GM15510 (cell line): ENCODE measurements around the gene BRCC3.

ENCODE experiments used
- POLR2A ChIP-seq: IDR thresholded peaks from 3 replicates; pipeline ENCODE4 v1.6.1; 2011; ENCODE audit warnings: borderline replicate concordance; ENCODE audit not compliant: insufficient read length; ENCODE audit errors: extremely low read depth

BRCC3 gene

DNA sequence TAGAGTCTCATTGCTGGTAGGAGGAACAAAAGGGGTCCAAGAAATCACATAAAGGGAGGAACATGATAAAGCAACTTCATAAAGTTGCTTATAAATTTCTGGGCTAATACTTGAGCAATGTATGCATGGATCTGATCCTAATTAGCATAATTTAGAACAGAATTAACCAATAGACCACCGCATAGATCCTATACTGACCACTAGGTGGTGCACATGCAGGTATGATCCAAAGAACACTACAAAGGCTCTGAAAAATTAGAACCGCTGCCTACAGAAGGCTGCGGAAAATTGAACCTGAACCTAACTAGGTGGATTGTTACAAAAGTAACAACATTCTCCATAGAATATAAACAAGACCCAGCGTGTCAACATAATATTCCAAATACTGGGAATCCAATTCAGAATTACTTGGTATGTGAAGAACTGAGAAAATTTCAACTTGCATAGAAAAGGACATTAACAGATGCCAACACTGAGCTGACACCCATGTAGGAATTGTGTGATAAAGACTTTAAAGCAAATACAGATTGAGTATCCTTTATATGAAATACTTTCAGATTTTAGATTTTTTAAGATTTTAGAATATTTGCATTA, 23.3 kb downstream of the BRCC3 start:
- no peak for TF ChIP-seq POLR2A

GRCh38 chrX:155105919-155106318, 34.6 kb downstream of the BRCC3 start:
- TF ChIP-seq POLR2A: no peak

GRCh38 chrX:155108427-155108826, 37.1 kb downstream of the BRCC3 start:
- TF ChIP-seq POLR2A: no peak

- no peak for TF ChIP-seq POLR2A
Observed at GRCh38 chrX:155112171-155112570, 40.9 kb downstream of the BRCC3 start.

GRCh38 chrX:155113097-155113496, 41.8 kb downstream of the BRCC3 start:
- no peak for TF ChIP-seq POLR2A

- TF ChIP-seq POLR2A: no peak
Observed at GRCh38 chrX:155115174-155115819, 44.0 kb downstream of the BRCC3 start.

- no peak for TF ChIP-seq POLR2A
Observed at GRCh38 chrX:155127465-155127864, 56.2 kb downstream of the BRCC3 start.

- TF ChIP-seq POLR2A: no peak
Observed at GRCh38 chrX:155127940-155128339, 56.6 kb downstream of the BRCC3 start.

DNA sequence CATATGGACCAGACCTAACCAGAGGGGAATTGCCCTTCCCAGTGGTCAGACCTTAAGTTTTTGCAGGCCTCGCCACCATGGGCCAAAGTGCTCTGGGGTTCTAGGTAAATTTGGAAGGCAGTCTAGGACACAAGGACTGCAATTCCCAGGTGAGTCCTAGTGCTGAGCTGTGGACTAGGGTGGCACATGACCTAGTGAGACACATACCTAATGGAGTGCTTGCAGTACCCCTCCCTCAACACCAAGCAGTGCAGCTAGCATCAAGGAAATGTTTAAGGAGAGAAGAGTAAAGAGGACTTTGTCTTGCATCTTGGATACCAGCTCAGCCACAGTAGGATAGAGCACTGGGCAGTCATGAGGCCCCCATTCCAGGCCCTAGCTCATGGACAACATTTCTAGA, 60.8 kb downstream of the BRCC3 start:
- TF ChIP-seq POLR2A: no peak

- TF ChIP-seq POLR2A: no peak
Observed at GRCh38 chrX:155134255-155134654, 62.9 kb downstream of the BRCC3 start.

DNA sequence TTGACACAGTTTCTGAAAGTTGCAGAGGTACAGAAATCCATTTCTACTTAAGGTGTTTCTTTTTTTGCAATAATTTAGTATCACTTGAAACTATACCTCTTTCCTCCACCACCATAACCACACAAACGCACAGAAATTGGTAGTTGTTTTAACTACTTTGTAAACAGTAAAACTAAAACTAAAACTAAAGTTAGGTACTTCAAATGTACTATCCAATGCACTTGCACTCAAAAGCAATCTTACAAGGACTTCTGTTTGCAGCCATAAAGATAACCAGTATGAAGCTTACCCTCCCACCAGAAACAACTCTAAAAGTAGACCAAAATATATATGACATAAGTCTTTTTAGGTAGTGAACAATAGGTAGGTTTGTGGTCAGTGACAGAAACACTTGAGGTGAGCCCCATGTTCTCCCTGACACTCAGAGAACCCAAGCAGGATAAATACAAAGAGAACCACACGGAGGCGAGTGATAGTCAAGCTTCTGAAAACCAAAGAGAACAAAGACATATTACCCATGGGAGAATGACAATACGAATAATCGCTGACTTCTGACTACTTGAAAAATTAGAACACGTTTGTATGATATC, 72.7 kb downstream of the BRCC3 start:
- TF ChIP-seq POLR2A: no peak

- no peak for TF ChIP-seq POLR2A
Observed at GRCh38 chrX:155144926-155145325, 73.6 kb downstream of the BRCC3 start.

GRCh38 chrX:155148724-155149537, 77.6 kb downstream of the BRCC3 start:
- no peak for TF ChIP-seq POLR2A

GRCh38 chrX:155169881-155170280, 98.6 kb downstream of the BRCC3 start:
- TF ChIP-seq POLR2A: no peak
